Mesothelial cell of epicardium (in vitro differentiated cells): ENCODE data around the gene IL20RA. TPM values are rescaled to one million over a fixed set of nuclear protein-coding genes. Genes with fewer than 3 reads are reported as not detected.

ENCODE experiments used
- DNase-seq, 2 experiments: peaks; one replicate each; pipeline ENCODE4 v3.0.0; 2021; ENCODE audit warnings: low spot score in 2 of 2; ENCODE audit not compliant: unreplicated experiment in 2 of 2
- H3K27ac Mint-ChIP-seq: 2 replicates; pipeline ENCODE4 v1.8.0; 2021; ENCODE audit warnings: mixed read lengths
- H3K27me3 Mint-ChIP-seq: 2 replicates; pipeline ENCODE4 v1.8.0; 2021; ENCODE audit warnings: low read depth, mixed read lengths
- H3K36me3 Mint-ChIP-seq: 2 replicates; pipeline ENCODE4 v1.8.0; 2021; ENCODE audit warnings: mixed read lengths
- H3K4me1 Mint-ChIP-seq: 2 replicates; pipeline ENCODE4 v1.8.0; 2021; ENCODE audit warnings: mixed read lengths
- H3K4me3 Mint-ChIP-seq: 2 replicates; pipeline ENCODE4 v1.8.0; 2021; ENCODE audit warnings: mild to moderate bottlenecking, moderate library complexity, mixed read lengths
- H3K9me3 Mint-ChIP-seq: 2 replicates; pipeline ENCODE4 v1.8.0; 2021; ENCODE audit warnings: mixed read lengths
- total RNA-seq: library from RNA; stranded (reverse); gene quantifications from 3 replicates; pipeline ENCODE4 v1.2.1, GENCODE V29; 2021
- TF ChIP-seq, protein P1 (sequence below): fragments of 200-600 bp; sonication (generic); IDR thresholded peaks from one replicate; pipeline ENCODE4 v1.5.0; 2021; ENCODE audit warnings: antibody characterized with exemption; ENCODE audit not compliant: unreplicated experiment

IL20RA gene
- total RNA-seq, 1 donor from 2014 or later, result 2.1 TPM

DNA sequence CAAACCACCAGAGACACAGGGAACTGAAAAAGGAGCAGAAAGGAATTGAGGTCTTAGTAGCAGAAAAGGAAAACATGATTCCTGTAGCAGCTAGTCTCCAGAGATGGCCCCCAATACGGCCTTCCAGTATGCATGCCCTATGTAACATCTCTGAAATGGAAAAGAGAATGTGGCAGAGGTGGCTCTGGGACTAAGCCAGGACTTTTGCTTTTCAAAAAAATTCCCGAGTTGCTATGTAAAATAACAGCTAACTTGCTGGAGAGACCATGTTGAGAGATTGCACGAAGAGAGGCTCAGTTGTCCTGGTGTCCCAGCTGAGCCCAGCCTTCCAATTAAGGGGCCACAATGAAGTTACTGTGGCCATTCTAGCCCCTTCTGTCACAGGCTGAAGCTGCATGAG, 27.7 kb downstream of the IL20RA start:
- H3K36me3 Mint-ChIP-seq, result no peaks in the 10 kb centered on the region

DNA sequence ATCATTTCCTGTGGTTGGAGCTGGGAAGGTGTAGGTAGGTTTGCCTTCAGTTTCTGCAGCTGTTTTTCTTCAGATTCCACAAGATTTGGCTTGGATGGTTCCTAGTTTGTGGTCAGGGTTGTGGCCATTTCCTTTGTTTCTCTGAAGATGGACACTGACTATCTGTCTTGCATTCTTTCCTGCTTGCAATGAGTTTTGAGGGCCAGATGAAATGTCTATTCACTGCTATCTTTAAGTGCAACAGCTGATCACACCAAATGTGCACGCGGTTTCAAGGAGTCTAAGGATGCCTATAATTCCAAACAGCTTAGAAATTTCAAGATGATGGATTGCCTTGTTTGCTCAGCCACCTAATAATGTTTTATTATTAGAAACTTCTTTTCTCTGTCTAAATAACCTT, 28.4 kb downstream of the IL20RA start:
- Mint-ChIP-seq H3K4me1 (peaks cover 54% of the 10 kb centered on the region), H3K36me3 (no peaks in the 10 kb centered on the region), H3K27me3 (no peaks in the 10 kb centered on the region), H3K4me3 (no peak overlapping the region), H3K9me3 (peaks cover 7% of the 10 kb centered on the region), H3K27ac (peak overlapping the region; percentile 75)
- TF ChIP-seq, protein P1, sequence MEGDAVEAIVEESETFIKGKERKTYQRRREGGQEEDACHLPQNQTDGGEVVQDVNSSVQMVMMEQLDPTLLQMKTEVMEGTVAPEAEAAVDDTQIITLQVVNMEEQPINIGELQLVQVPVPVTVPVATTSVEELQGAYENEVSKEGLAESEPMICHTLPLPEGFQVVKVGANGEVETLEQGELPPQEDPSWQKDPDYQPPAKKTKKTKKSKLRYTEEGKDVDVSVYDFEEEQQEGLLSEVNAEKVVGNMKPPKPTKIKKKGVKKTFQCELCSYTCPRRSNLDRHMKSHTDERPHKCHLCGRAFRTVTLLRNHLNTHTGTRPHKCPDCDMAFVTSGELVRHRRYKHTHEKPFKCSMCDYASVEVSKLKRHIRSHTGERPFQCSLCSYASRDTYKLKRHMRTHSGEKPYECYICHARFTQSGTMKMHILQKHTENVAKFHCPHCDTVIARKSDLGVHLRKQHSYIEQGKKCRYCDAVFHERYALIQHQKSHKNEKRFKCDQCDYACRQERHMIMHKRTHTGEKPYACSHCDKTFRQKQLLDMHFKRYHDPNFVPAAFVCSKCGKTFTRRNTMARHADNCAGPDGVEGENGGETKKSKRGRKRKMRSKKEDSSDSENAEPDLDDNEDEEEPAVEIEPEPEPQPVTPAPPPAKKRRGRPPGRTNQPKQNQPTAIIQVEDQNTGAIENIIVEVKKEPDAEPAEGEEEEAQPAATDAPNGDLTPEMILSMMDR, result no peak
- no peak for DNase-seq

More for the DNA sequence above, 27.7 kb downstream of the IL20RA start:
- H3K27ac Mint-ChIP-seq, result peak overlapping the region; percentile 75
- no peak for DNase-seq
- peaks cover 48% of the 10 kb centered on the region for H3K4me1 Mint-ChIP-seq
- no peak overlapping the region for H3K4me3 Mint-ChIP-seq
- TF ChIP-seq, protein P1, result no peak
- H3K9me3 Mint-ChIP-seq, result peaks cover 7% of the 10 kb centered on the region
- no peaks in the 10 kb centered on the region for H3K27me3 Mint-ChIP-seq

DNA sequence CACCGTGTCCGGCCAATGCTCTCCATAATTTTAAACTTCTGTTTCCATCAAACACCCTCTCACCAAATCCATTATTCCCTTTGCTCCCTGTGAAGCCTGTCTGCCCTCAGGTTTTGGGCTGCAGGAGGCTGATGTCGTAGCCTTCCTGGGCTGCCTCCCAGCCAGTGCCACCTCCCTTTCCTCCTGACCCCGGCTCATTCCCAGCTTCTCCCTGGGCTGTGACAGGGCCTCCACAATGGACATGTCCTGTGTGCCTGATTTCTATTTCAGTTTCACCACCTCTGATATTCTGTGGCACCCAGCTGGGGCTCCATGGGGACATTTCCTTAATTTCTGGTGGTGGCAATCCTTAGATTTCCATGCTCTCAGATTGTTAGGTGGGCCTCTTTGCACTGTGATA, 28.8 kb downstream of the IL20RA start:
- Mint-ChIP-seq H3K27me3 (no peaks in the 10 kb centered on the region), H3K9me3 (peaks cover 7% of the 10 kb centered on the region), H3K4me3 (no peak overlapping the region), H3K4me1 (peaks cover 54% of the 10 kb centered on the region), H3K36me3 (no peaks in the 10 kb centered on the region), H3K27ac (peak overlapping the region; percentile 58)
- DNase-seq, result no peak
- TF ChIP-seq, protein P1, result no peak

DNA sequence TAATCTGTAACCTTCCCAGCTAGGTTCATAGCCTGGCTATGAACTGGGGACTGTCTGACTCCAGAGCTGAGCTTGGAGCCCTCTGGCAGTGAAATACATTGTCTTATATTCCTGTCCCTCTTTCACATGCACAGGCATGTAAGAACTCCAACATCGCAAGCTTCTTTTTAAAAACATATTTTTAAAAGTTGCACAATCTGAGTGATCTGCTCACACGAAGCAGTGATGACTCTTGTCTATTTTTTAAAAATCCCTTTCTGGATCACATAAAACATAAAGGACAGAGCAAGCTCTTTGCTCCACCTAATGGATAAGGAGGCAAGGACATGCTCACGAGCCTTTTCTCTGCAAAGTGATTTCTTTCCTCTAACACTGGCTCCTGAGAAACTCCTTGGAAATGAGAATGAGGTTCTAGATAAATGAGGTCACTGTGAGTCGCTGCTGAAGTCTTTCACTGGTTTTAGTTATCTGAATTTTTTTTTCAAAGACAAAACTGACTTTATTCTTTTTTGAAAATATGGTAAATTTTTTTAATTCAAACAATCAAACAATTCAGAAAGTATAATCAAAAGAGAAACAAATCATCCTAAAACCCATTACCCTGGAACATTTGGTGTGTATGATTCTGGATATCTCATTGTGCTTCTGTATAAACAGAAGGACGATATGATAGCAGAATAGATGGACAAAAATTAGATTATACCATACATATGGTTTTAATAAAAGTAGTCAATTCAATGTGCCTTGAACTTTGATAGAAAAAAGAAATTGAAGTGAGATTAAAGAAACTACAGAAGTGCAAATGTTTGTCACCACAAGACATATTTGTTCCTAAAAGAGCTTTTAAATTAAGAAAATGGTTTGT, 30.8 kb downstream of the IL20RA start:
- no peak for DNase-seq
- Mint-ChIP-seq H3K9me3 (no peaks in the 10 kb centered on the region), H3K27ac (no peak overlapping the region), H3K4me1 (peaks cover 48% of the 10 kb centered on the region), H3K4me3 (no peak overlapping the region), H3K36me3 (no peaks in the 10 kb centered on the region), H3K27me3 (no peaks in the 10 kb centered on the region)
- TF ChIP-seq, protein P1, result peak; percentile 35

DNA sequence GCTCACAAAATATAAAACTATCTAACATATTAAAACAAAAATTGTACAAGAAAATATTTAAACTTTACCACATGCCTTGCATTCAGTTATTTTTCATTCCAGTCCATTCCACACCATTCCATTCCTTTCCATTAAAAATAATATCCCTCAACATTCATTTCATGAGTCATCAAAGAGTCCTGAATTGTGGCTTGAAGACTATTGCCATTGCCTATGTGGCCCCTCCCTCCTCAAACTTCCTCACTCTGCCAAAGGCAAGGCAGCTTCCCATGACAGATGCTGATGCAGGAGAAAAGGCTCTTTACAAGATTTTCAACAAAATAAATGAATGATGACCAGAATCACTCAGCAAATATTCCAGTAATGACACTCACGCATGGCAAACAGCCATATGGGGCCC, 31.7 kb downstream of the IL20RA start:
- no peaks in the 10 kb centered on the region for H3K9me3 Mint-ChIP-seq
- H3K4me3 Mint-ChIP-seq, result no peak overlapping the region
- no peak for DNase-seq
- TF ChIP-seq, protein P1, result no peak
- no peaks in the 10 kb centered on the region for H3K36me3 Mint-ChIP-seq
- no peaks in the 10 kb centered on the region for H3K27me3 Mint-ChIP-seq
- H3K4me1 Mint-ChIP-seq, result peaks cover 48% of the 10 kb centered on the region
- H3K27ac Mint-ChIP-seq, result no peak overlapping the region
